Measurements from ENCODE around the gene PGS1.

PGS1 gene

DNA sequence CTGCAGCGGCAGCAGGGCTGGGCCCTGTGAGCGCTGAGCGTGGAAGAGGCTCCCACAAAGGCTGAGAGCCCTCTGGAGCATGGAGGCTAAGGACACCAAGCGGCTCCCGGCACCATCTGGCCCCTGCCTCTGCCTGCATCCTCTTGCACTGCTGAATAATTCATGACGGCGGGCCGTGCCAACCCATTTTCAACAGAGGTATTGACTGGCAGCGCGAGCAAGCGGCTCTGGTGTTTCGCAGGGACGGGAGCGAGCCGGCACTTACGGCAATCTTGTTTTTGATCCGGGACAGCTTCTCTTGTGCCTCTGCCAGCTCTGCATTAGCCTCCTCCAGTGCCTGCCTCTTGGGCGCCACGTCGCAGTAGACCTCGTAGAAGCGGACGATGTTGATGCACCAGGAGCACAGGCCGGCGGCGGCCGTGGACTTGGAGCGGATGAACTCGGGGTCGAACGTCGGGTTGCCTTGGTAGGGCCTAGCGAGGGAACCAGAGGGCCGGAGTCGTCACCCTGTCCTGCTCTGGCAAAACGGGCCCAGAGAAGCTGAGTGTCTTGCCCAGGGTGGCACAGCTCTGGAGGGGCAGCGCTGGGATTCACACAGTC is 80.4 kb downstream of the PGS1 start:
- Histone ChIP-seq H3K27me3 (ENCODE audit: insufficient read depth, low read depth) (0 out of 2 replicates have a peak, but pooled peaks cover 3% of the 10 kb centered on the region), H4K20me1 (ENCODE audit: insufficient read depth) (no peaks in the 10 kb centered on the region)

DNA sequence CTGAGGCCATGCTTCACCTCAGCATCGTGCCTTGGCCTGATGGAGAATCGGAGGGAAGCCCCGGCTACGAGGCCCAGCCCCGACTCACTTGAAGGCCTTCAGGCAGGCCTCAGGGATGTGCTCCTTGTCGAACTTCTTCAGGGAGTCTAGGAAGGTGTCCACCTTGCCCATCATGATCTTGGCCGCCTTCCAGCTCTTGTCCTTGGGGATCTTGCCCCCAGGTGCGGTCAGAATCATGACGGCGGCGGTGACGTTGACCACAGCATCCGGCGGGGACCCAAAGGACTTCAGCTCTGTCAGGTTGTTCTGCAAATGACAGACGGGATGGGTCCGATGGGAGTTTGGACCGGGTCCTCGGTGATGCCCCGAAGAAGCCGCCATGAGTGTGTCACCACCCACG is 81.2 kb downstream of the PGS1 start:
- no peaks in the 10 kb centered on the region for H3K36me3 ChIP-seq (ENCODE audit: insufficient read depth)
- TF ChIP-seq, protein P1, sequence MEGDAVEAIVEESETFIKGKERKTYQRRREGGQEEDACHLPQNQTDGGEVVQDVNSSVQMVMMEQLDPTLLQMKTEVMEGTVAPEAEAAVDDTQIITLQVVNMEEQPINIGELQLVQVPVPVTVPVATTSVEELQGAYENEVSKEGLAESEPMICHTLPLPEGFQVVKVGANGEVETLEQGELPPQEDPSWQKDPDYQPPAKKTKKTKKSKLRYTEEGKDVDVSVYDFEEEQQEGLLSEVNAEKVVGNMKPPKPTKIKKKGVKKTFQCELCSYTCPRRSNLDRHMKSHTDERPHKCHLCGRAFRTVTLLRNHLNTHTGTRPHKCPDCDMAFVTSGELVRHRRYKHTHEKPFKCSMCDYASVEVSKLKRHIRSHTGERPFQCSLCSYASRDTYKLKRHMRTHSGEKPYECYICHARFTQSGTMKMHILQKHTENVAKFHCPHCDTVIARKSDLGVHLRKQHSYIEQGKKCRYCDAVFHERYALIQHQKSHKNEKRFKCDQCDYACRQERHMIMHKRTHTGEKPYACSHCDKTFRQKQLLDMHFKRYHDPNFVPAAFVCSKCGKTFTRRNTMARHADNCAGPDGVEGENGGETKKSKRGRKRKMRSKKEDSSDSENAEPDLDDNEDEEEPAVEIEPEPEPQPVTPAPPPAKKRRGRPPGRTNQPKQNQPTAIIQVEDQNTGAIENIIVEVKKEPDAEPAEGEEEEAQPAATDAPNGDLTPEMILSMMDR (conservative IDR thresholded peaks at IDR 0.05; ENCODE audit: low read depth, low read length), result no peak
- no peaks in the 10 kb centered on the region for H4K20me1 ChIP-seq (ENCODE audit: insufficient read depth)
- H3K79me2 ChIP-seq (ENCODE audit: insufficient read depth, low read depth), result no peaks in the 10 kb centered on the region
- H3K4me1 ChIP-seq (ENCODE audit: low read depth, poor library complexity, severe bottlenecking), result no peaks in the 10 kb centered on the region
- H3K4me2 ChIP-seq, result no peak overlapping the region
- H3K4me3 ChIP-seq (IDR thresholded peaks at IDR 0.05; ENCODE audit: insufficient read depth, low read depth, low read length), result no peak overlapping the region
- 0 out of 2 replicates have a peak, but pooled peaks cover 2% of the 10 kb centered on the region for H3K27me3 ChIP-seq (ENCODE audit: insufficient read depth, low read depth)
- H2AFZ ChIP-seq (ENCODE audit: low read depth), result no peak overlapping the region
- no peak overlapping the region for H3K27ac ChIP-seq
- H3K9ac ChIP-seq, result no peak overlapping the region

More for the DNA sequence above, 80.4 kb downstream of the PGS1 start:
- TF ChIP-seq, protein P1 (conservative IDR thresholded peaks at IDR 0.05; ENCODE audit: low read depth, low read length), result no peak
- no peak overlapping the region for H3K27ac ChIP-seq
- H3K4me1 ChIP-seq (ENCODE audit: low read depth, poor library complexity, severe bottlenecking), result no peaks in the 10 kb centered on the region
- H3K79me2 ChIP-seq (ENCODE audit: insufficient read depth, low read depth), result no peaks in the 10 kb centered on the region
- H3K4me2 ChIP-seq, result no peak overlapping the region
- H2AFZ ChIP-seq (ENCODE audit: low read depth), result no peak overlapping the region
- H3K36me3 ChIP-seq (ENCODE audit: insufficient read depth), result no peaks in the 10 kb centered on the region
- no peak overlapping the region for H3K4me3 ChIP-seq (IDR thresholded peaks at IDR 0.05; ENCODE audit: insufficient read depth, low read depth, low read length)
- H3K9ac ChIP-seq, result no peak overlapping the region

DNA sequence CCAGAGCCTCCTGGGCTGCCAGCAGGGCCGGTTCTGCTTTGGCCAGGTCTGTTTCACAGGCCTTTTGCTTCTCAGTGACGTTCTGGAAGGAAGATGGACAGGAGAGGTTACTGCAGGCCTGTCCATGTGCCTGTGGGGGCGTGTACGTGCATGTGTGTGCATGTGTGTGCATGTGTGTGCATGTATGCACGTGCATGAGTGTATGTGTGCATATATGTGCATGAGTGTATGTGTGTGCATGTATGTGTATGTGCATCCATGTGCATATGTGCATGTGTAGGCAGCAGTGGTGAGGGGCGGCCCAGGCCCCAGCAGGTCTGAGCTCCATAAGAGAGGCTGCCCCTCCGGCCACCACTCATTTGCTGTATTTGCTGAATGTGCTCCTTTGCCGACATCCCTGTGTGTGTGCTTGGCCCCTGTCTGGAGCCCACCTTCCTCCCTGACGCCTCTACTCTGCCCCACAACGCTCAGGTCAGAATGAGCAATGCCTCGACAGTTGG is 81.8 kb downstream of the PGS1 start:
- no peak overlapping the region for H3K27ac ChIP-seq
- H2AFZ ChIP-seq (ENCODE audit: low read depth), result no peak overlapping the region
- no peak overlapping the region for H3K4me3 ChIP-seq (IDR thresholded peaks at IDR 0.05; ENCODE audit: insufficient read depth, low read depth, low read length)
- no peak overlapping the region for H3K4me2 ChIP-seq
- TF ChIP-seq, protein P1 (conservative IDR thresholded peaks at IDR 0.05; ENCODE audit: low read depth, low read length), result no peak
- no peaks in the 10 kb centered on the region for H3K4me1 ChIP-seq (ENCODE audit: low read depth, poor library complexity, severe bottlenecking)
- no peaks in the 10 kb centered on the region for H3K27me3 ChIP-seq (ENCODE audit: insufficient read depth, low read depth)
- H4K20me1 ChIP-seq (ENCODE audit: insufficient read depth), result no peaks in the 10 kb centered on the region
- no peaks in the 10 kb centered on the region for H3K36me3 ChIP-seq (ENCODE audit: insufficient read depth)
- no peaks in the 10 kb centered on the region for H3K79me2 ChIP-seq (ENCODE audit: insufficient read depth, low read depth)
- H3K9ac ChIP-seq, result no peak overlapping the region

DNA sequence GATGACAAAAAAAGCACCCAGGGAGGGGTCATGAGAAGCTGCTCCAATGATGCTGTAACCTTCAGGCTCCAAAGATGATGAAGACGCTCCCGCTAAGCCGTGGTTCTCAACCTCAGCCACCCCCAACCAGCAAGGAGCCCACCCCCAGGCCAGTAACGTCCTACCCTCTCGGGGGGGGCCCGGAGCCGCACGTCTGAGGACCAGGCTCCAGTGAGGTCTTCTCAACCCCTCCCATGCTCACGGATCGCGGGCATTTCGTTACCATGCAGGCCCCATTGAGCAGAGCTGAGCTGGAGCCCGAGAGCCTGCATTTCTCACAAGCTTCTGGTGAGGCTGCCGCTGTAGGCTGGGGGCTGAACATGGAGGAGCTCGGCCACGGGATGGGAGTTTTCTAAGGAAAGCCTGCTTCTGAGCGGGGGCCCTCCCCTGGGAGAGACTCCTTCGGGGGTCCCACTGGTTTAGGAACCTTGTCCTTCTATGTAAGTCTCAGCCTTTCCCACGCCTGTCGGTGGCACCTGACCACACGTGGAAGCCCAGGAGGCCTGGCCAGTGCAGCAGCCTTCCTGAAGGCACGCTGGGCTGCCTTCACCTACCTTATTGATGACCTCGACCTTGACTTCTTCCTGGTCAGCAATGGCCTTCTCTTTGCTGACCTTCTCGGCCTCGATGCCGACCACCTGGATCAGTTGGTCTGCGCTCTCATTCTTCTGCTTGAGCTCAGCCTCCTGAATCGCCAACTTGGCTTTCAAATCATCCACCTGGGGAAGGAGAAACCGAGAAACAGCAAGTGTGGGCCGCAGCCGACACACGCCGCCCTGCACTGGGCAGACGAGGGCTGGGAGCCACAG is 82.7 kb downstream of the PGS1 start:
- Histone ChIP-seq H3K9ac (no peak overlapping the region), H3K27ac (no peak overlapping the region), H3K4me1 (ENCODE audit: low read depth, poor library complexity, severe bottlenecking) (no peaks in the 10 kb centered on the region), H3K27me3 (ENCODE audit: insufficient read depth, low read depth) (no peaks in the 10 kb centered on the region), H3K79me2 (ENCODE audit: insufficient read depth, low read depth) (no peaks in the 10 kb centered on the region), H3K36me3 (ENCODE audit: insufficient read depth) (no peaks in the 10 kb centered on the region), H3K4me2 (no peak overlapping the region), H2AFZ (ENCODE audit: low read depth) (no peak overlapping the region), H4K20me1 (ENCODE audit: insufficient read depth) (no peaks in the 10 kb centered on the region), H3K4me3 (IDR thresholded peaks at IDR 0.05; ENCODE audit: insufficient read depth, low read depth, low read length) (no peak overlapping the region)
- TF ChIP-seq, protein P1 (conservative IDR thresholded peaks at IDR 0.05; ENCODE audit: low read depth, low read length), result no peak
